T follicular helper cell (primary cell): ENCODE measurements around the gene FSHR.
A peak's percentile ranks its signal among the peaks of the same experiment; 100 is the strongest.

ENCODE experiments used
- DNase-seq: peaks from one replicate; pipeline ENCODE4 v3.0.0-alpha.2; 2020; ENCODE audit warnings: low read depth

Gene FSHR

DNA sequence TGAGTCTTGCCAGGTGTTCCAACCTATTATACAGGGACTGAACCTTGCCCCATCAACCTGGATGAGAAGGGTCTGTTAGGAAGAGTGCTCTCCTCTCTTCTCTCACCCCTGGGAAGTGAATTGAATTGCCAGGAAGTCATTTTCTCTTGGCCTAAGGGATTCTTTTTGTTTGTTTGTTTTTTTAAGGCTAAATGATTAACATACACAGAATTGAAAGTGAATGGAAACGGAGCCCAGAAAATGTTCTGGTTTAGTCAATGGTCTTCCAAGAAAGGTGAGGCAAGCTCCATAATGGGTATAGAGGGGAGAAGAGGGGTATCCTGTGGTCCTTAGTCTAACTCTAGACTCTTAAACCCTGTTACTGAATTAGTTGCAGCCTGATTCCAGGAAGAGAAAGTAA lies 189.1 kb downstream of the FSHR start:
- no peak for DNase-seq

DNA sequence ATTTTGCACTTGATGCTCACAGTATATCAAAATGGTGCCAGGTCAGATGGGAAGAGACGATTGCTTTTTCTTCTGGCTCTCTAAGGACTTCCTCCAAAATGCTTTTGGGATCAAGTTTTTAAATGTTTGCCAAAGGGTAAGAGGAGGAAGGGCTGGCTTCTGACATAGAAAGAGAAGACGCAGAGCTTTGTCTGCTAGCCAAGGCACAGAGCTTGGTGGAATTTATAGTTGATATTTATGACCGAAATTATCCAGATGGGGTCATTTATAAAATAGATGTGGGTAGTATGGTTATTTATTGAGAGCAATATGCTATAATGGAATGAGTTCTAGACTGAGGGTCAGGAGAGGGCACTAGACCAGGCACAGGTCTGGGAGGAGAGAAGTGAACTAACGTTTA lies 193.3 kb downstream of the FSHR start:
- no peak for DNase-seq

DNA sequence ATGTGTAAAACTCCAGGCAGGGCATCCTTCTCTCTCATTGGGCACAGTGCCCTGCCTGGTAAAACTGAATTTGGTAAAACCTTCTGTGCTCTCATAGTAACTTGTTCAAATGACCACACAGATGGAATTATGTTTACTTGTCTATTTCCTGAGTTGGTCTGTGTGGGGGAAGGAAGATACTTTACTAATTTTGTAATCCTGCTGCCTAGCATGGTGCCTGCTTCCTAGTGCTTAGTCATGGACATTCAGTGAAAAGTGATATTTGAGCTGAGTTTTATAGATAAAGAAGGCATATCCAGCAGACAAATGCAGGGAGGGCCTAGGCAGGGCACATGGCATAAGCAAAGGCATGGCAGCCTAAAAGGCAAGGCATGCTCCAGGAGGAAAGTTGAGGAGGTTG lies 199.4 kb downstream of the FSHR start:
- DNase-seq: no peak

DNA sequence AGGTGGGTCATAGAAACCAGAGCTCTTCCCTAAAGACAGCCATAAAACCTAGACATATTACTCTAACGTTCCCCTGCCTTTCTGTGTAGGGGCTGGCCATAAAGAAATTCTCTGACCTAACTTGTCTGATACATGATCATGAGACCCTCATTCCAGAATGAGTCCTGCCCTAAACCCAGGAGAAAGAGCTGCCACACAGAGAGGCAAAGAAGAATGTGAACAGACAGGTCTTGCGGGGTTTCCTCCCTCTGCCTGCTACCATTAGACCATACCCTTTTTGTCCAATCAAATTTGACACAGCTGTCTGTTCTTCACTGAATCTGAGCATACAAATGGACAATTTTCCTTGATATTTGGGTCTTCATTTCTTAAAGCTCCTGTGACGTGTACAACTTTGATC lies 200.0 kb downstream of the FSHR start:
- no peak for DNase-seq

DNA sequence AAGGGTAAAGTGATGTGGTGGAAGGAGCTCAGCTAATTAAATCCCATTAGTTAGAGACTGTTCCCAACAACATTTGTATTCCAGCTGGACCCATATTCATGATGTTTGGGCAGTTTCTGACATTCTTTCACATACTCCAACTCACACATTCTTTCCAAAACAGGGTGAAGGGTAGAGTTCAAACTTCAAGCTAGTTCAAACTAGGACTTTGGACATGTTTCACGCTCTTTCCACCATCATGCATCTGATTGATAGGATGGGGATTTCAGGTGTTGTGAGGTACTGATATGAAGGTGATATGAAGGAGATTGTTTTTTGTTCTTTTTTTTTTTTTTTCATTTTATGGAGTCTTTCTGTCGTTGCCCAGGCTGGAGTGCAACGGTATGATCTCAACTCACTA lies 201.7 kb downstream of the FSHR start:
- DNase-seq: no peak

DNA sequence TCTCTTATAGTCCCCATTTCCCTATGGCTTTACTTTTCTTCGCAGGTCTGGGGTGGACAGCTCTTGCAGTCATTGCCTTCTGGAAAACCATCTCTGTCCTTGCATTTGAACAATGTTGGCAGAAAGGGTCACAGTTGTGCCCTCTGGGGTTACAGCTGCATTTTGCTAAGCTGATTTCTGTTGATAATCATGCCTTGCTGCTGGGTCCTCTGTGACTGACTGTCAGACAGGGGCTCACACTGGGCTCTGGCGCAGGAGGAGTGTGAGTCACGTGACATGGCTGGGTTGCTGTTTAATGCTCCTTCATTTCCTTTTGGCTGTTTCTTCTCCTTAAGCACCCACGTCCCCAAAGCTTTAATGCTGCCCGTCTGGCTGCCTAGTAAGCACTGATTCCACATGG lies 202.2 kb downstream of the FSHR start:
- no peak for DNase-seq

DNA sequence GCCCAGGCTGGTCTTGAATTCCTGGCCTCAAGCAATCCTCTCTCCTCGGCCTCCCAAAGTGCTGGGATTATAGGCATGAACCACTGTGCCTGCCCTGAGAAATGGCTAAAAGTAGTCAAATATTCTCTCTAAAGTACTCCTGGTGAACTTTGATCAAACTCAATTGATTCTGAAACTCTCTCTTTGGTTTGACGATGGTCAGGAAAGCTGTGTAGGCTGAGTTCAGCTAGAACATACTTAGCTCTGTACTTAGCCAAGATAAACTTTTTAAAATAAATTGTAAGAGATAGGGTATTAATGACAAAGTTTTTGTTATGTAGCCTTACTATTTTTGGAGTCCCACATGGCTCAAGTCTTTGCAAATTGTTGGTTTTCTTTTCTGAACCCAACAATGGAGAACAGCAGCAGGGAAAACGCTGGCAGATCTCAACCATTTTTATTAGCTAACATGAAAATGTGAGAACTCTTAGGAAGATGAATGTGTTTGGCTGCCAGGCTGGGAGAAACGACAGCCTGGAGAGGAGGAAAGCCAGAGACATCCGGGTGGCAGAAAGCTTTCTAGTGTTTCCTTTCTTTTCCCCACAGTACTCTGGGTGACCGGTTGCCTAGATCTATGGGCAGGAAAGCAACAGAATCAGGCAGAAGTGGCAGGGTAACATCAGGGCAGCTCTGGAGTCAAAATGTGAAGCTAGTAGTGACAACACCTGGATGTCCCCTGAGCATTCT lies 205.8 kb downstream of the FSHR start:
- DNase-seq: no peak

DNA sequence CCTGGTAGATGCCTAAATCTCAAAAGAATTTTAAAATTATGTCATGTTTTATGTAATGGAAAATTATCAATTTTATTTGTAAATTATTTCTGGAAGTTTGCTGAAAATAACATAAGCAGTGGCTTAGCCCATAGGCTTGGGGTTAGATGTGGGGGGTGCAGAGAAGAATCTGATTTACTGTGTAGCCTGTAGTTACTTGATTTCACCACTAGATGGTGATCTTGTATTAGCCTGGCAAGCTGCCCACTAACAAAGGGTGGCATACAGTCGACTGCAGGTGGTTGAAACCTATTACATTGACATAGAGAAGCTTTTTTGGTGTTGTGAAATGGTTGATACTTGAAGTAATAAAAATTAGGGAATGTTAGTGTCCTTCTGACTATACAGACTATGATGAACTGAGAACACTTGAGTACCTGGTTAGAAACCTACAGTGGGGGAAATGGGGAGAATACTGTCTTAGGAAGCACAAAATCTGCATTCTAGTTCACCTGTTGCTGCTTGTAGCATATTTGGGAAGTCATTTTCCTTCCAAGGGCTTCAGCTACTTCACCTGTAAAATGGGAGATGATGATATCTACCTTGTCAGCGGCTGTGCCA lies 207.8 kb downstream of the FSHR start:
- DNase-seq: peak; percentile 1

DNA sequence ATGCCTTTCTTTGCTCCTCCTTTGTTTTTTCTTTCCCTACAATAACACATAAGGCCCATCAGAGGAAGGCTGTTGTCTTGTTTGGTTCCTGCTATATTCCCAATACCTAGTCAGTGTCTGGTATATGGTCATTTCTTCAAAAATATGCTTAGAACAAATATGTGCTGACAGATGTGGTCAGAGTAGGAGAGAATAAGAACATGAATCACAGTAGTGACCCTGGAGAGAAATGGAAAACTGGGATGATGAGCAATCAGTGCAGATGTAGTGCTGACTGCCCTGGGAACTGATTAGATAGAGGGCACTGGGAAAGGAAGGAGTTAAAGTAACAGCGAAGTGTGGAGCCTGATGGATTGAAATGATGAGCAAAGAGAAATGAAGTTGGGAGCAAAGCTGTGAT lies 209.4 kb downstream of the FSHR start:
- no peak for DNase-seq

DNA sequence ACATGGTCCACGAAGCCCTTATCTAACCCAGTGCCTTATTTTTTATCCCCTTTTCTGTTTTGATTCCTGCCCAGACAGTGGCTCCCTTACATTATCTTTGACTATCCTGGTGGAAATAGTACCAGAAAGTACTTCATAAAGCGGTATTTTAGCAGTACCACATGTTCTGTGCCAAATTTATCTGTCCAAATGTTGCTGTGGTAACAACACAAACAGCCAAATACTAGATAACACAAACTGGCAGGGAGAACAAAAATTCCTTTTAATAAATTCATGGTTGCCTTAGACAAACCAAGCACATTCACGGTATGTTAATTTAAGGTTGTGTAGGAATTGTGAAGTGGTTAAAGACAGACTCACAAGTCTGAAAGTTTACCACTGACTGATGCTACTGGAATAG lies 210.9 kb downstream of the FSHR start:
- DNase-seq: no peak

DNA sequence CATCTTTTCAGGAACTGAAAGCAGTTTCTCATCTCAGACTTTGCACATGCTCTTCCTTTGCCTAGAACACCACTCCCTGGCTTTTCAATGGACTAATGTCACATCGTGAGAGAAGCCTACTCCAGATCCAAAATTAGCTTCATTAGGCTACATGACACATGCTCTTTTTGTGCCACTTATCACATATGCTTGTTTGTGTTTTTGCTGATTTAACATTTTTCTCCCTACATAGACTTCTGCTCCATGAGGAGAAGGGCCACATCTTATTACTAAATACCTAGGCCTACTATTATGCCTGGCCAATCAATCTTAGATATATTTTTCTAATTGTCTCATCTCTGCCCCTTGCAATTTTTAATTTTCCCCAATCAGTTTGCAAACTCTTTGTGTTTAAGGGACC lies 212.4 kb downstream of the FSHR start:
- no peak for DNase-seq

DNA sequence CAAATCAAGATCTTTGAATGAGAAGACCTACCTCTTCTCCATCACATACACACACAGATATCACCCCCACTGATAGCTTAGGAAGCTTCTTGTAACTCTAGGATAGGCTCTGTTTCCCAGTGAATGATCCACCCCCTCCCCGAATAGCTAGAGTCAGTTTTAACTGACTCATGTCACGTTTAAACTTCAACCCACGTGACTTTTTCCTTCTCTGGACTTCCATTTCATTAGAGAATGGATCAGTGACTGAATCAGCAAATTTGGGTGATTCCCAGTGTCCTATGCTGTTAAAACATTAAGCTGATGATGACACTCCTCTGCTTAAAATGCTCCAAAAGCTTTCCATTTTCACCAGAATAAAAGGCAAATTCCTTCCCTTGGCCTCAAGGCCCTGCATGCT lies 212.9 kb downstream of the FSHR start:
- DNase-seq: no peak

DNA sequence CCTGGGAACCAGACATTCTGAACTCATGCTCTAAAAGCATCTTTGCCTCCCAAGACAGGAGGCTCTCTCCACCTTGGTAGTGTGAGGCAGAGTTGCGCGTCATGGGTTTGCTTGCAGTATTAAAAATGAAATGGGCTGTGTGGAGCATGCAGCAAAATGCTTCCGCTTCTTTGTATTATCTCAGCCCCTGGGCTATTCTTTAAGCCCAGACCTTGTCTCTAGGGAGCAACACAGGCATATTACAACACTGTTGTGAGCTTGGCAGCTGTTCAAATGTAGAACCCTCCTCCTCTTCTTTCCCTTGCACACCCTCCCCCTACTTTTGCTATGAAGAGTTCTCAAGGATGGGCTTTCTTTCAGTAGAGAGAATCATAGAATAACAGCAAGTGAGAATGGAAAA lies 213.7 kb downstream of the FSHR start:
- no peak for DNase-seq

DNA sequence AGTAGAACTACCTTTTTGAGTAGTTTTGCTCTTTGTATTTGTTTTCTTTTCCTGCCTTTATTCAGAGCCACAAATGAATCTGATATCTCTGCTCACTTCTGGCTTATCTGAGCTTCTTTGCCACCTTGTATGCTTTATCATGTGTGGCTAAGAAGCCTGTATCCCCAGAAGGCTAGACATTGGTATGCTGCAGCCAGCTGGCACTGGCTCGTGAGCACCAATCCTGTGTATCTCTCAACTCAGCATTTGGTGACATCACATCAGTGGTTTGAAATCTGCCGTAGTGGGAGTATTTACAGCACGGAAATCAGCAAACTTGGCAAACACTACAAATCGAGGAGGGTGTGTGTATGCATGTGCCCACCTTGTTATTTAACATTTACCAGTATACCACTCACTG lies 215.1 kb downstream of the FSHR start:
- DNase-seq: no peak

DNA sequence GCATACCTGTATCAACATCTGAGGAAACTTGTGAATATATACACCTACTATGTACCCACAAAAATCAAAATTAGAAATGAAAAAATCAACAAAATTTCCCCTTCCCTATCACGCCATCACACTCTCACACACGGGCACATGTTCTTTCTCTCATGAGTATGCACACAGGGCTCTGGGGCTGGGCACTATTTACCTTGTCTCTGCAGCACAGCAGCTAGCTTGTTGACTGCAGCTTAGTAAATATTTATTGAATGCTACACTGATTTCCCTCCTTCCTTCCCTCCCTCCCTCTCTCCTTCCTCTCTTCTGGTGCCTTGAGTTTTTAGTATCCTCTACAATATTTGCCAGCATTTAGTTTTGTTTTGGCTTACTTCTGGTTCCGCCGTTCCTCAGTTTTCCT lies 216.1 kb downstream of the FSHR start:
- no peak for DNase-seq

DNA sequence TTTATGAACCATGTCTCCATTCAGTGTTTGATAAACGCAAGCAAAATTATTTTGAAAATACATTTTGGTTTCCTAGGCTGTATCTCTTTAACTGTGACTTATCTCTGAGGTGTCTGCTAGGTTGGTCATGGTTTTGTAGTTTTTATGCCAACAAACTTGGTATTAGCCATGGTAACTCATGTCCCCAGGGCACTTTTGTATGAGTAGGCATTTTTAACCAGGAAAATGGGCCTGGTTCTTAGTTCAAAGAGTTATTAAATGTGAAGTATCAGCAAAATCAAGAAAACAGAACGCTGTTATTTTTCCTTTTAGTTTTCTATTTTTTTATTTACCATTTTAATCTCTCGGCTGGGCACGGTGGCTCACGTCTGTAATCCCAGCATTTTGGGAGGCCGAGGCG lies 219.5 kb downstream of the FSHR start:
- no peak for DNase-seq

DNA sequence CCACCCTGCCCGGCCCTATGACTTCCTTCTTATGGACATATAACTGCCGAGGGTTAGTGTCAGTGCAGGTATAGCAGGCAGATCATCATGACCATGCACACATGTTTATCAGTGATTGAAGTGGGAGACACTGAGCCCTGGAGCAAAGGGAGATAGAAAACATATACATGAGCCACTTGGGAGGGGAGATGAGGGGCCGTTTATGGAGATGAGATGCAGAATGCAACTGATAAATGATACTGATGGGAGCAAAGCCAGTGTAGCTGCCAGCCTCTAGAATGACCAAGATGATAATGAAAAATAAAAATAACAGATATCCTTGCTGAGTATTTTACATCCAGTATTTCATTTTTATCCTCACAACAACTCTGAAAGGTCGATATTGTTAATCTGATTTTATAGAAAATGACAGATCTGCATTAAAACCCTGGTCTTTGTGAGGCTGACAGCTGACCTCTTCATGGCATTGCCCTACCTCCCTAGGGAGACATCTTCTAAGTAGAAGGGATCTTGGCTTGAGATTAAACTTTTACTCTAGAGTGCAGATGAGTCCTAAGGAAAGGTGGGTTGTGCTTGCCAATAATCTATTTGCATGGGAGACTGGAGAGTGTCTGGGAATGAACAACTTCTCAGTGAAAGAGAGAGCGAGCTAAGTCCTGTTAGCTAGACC lies 220.4 kb downstream of the FSHR start:
- no peak for DNase-seq

DNA sequence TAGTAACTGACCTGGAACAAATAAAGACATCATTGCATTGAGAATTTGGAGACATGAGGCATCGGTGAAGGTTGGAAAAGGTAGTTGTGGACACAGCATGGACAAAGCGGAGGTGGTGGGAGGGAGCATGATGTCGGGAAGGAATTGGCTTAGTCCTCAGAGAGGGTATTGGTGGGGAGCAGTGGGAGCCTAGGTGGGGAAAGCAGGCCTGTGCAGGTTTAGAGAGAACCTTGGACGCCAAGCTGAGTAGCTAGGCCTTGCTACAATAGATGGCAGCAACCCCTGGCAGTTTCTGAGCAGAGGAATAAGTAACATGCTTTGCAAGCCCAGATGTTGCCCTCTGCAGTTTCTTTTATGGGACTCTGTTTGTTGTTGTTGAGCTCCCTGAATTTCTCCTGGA lies 221.6 kb downstream of the FSHR start:
- DNase-seq: no peak

DNA sequence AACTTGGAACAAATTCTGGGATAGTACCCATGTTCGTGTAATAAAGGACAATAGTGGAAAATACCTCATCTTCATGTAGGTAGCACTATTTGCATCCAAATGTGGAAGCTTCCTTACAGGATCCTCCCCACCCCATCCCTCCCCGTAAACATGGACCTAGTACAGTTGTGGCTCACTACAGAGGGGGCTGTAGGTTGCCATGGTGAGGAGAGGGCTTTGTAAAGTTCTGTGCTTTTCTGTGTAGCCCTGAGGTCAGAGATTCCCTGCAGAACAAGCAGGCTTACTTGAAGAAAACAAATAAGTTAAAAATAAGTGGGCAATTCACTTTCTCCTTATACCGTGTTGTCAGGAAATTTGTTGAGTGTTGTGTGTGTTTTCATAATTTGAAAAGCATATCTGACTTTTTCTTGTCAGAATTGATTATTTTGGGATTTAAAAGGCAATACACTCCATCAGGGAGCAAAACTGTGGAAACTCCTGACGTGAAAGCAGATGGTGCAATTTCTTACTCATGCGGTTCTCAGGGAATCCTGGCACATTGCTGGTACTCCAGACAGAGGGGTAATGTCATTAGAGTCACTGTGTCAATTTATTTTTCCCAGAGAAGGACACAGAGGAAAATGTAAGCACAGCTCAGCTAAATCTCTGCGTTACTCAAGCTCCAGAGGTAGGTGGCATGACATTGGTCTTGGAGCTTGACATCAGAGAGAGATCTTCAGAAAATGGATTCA lies 224.6 kb downstream of the FSHR start:
- DNase-seq: no peak

DNA sequence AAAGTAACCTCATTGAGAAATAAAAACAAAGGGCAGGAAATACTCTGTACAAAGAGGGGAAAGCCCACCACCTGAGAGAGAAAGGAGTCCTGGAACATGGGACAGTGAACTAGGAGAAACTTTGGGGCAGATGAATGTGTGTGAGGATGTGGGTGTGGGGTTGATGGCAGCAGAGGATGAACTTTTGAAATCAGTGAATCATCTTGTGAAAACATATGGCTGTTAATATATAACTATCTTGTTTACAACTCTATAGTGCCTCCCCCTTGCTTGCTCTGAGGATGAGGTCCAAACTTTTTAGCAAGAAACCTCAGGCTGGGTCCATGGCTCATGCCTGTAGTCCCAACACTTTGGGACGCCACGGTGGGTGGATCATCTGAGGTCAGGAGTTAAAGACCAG lies 227.0 kb downstream of the FSHR start:
- no peak for DNase-seq

DNA sequence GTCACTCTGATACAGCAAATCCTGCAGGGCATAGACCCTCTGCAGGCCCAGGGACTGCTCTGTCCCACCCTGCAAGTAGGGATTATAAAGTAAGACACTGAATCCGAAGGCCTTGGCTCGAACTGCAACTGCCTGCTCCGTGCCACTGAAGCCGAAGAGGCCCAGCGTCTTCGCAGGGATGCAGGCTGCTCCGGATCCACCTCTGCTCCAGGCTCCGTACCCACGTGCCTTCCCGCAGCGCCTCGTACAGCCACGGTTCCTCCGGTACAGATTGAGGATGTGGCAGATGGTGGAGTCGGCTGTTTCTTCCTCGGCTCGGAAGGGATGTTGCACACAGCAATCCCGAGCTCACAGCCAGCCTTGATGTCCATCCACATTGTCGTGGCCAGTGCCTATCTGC lies 238.4 kb downstream of the FSHR start:
- DNase-seq: no peak

DNA sequence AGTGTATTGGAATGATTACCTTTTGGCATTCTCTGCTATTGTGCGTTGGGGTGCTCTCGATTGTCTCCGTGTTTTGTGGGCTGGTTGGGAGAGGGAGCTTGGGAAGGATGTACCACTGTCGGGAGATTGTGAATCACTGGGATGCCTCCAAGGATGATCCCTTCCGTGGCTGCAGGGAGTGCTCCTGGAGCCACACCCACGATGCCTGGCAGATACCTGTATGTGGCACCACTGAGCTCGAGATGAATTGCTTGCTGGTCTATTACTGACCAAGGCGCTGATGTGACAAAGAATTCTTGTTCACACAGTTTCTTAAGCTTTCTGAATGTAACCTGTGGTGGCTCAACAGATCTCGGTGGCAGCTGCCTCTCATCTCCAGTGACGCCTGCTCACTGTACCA lies 239.1 kb downstream of the FSHR start:
- no peak for DNase-seq

DNA sequence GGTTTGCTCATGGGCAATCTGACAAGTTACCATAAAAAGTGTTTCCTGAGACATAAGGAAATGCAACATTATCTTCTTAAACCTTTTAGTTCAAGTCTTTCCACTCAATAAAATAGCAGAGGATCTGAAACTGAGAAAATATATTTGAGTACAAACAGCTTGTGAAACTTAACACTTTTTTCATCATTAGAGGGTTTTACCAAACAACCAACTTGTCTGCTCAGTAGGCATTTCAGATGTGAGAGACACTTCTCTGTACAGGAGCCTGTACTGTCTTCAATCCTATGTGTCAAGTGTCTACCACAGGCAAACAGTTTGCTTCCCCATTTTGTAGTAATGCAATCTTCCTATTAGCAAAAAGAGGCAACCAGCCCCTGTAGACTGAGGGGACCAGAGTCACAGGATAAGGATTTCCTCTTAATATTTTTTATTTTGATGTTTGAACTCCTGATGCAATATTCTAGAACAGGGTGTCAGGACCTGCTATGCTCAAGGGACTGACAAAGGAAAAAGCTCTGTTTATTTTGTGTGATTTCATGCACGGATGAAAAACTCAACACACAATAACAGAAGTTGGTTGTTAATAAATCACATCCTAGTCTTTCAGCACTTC lies 239.7 kb downstream of the FSHR start:
- DNase-seq: no peak
